Measurements from ENCODE around the gene ST8SIA6. TPM values are rescaled to one million over a fixed set of nuclear protein-coding genes. Genes with fewer than 3 reads are reported as not detected.
A peak's percentile ranks its signal among the peaks of the same experiment; 100 is the strongest.

ST8SIA6 gene
- total RNA-seq, 2 donors from 2014 or later: 5.3 to 11.0 TPM

- Histone ChIP-seq H3K4me1 (peaks cover 0 to 6% of the 10 kb centered on the region in 2 donors), H3K27ac (no peak overlapping the region)
- DNase-seq (ENCODE audit: low spot score): no peak
Measured at GRCh38 chr10:17435187-17435586, 19.2 kb downstream of the ST8SIA6 start.

GRCh38 chr10:17432723-17433122 lies 21.7 kb downstream of the ST8SIA6 start:
- H3K4me3 ChIP-seq: no peak overlapping the region
- H3K27me3 ChIP-seq: no peaks in the 10 kb centered on the region
- DNase-seq (ENCODE audit: low spot score): no peak
- no peaks in the 10 kb centered on the region for H3K9me3 ChIP-seq
- no peak for TF ChIP-seq CTCF (IDR thresholded peaks at IDR 0.05)
- no peaks in the 10 kb centered on the region for H3K36me3 ChIP-seq
- peaks cover 0 to 6% of the 10 kb centered on the region in 2 donors for H3K4me1 ChIP-seq
- H3K27ac ChIP-seq: no peak overlapping the region

More at GRCh38 chr10:17435187-17435586, 19.2 kb downstream of the ST8SIA6 start:
- TF ChIP-seq CTCF (IDR thresholded peaks at IDR 0.05): no peak
- Histone ChIP-seq H3K36me3 (no peaks in the 10 kb centered on the region), H3K4me3 (no peak overlapping the region), H3K27me3 (no peaks in the 10 kb centered on the region), H3K9me3 (no peaks in the 10 kb centered on the region)

- Histone ChIP-seq H3K4me3 (no peak overlapping the region), H3K4me1 (peaks cover 0 to 6% of the 10 kb centered on the region in 2 donors), H3K9me3 (no peaks in the 10 kb centered on the region), H3K27me3 (no peaks in the 10 kb centered on the region), H3K36me3 (no peaks in the 10 kb centered on the region), H3K27ac (no peak overlapping the region)
- DNase-seq (ENCODE audit: low spot score): no peak
- no peak for TF ChIP-seq CTCF (IDR thresholded peaks at IDR 0.05)
Measured at GRCh38 chr10:17431871-17432311, 22.5 kb downstream of the ST8SIA6 start.

GRCh38 chr10:17430647-17431355 lies 23.6 kb downstream of the ST8SIA6 start:
- peak; percentile 82 for DNase-seq (ENCODE audit: low spot score)
- peaks cover 0 to 6% of the 10 kb centered on the region in 2 donors for H3K4me1 ChIP-seq
- peak; percentile 88 to 90 for TF ChIP-seq CTCF (IDR thresholded peaks at IDR 0.05)
- no peaks in the 10 kb centered on the region for H3K36me3 ChIP-seq
- H3K27ac ChIP-seq: no peak overlapping the region
- H3K9me3 ChIP-seq: no peaks in the 10 kb centered on the region
- no peaks in the 10 kb centered on the region for H3K27me3 ChIP-seq
- H3K4me3 ChIP-seq: no peak overlapping the region

- Histone ChIP-seq H3K4me3 (no peak overlapping the region), H3K9me3 (no peaks in the 10 kb centered on the region), H3K4me1 (peaks cover 0 to 6% of the 10 kb centered on the region in 2 donors), H3K36me3 (no peaks in the 10 kb centered on the region), H3K27ac (no peak overlapping the region), H3K27me3 (no peaks in the 10 kb centered on the region)
- DNase-seq (ENCODE audit: low spot score): no peak
- no peak for TF ChIP-seq CTCF (IDR thresholded peaks at IDR 0.05)
Measured at GRCh38 chr10:17429490-17429889, 24.9 kb downstream of the ST8SIA6 start.
